Nephron (organoid): ENCODE data around the gene ZNF519.

ENCODE experiments used
- H3K27ac Mint-ChIP-seq, 3 experiments: 2 replicates each; pipeline ENCODE4 v1.8.0; 2020; ENCODE audit warnings: mixed read lengths in 3 of 3, mild to moderate bottlenecking in 2 of 3, moderate library complexity in 1 of 3
- H3K27me3 Mint-ChIP-seq: 2 replicates; pipeline ENCODE4 v1.8.0; 2021; ENCODE audit warnings: low read depth, mild to moderate bottlenecking, moderate library complexity, mixed read lengths
- H3K36me3 Mint-ChIP-seq: 2 replicates; pipeline ENCODE4 v1.8.0; 2020; ENCODE audit warnings: low read depth, mixed read lengths
- H3K4me1 Mint-ChIP-seq: 2 replicates; pipeline ENCODE4 v1.8.0; 2020; ENCODE audit warnings: mixed read lengths
- H3K4me3 Mint-ChIP-seq, 3 experiments: 2 replicates each; pipeline ENCODE4 v1.8.0; 2020; ENCODE audit warnings: mild to moderate bottlenecking in 3 of 3, mixed read lengths in 3 of 3, moderate library complexity in 2 of 3
- H3K9me3 Mint-ChIP-seq: 2 replicates; pipeline ENCODE4 v1.8.0; 2020; ENCODE audit warnings: mixed read lengths
- TF ChIP-seq, protein P1 (sequence below), 3 experiments: fragments of 200-600 bp; sonication (generic); IDR thresholded peaks; one replicate each; pipeline ENCODE4 v1.5.0; 2021; ENCODE audit warnings: antibody characterized with exemption in 3 of 3; ENCODE audit not compliant: unreplicated experiment in 3 of 3

Gene ZNF519

DNA sequence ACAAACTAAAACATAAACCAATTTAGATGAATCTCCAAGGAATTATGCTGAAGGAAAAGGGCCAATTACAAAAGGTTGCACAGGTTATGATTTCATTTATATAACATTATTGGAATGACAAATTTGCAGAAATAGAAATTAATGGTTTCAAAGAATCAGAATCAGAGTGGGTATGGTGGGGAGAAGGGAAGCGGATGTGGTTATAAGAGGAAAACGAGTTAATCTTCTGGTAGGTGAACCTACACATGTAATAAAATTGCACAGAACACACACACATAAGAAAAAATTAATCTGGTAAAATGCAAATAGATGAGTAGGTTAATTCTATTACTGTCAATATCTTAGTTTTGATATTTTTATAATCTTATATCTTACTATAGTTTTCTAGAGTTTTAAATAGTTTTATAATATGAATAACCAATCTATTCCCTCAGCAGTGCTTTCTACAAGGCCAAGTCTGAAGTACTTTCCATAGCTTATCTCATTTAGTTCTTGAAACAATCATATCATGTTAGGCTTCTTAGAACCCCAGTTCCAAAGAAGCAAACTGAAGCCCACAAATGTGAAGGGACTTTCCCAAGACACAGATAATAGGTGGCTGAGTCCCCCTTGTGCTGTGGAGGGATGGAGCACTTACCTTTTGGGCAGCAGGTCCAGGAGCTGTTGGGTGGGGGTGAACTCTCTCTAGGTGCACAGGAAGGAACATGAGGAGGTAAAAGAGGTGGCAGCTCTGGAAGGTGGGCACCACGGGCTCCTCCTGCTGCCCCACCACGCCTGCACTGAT is 31.5 kb downstream of the ZNF519 start:
- H3K4me1 Mint-ChIP-seq = no peaks in the 10 kb centered on the region
- no peaks in the 10 kb centered on the region for H3K27me3 Mint-ChIP-seq
- H3K4me3 Mint-ChIP-seq = no peak overlapping the region
- H3K27ac Mint-ChIP-seq = no peak overlapping the region
- TF ChIP-seq, protein P1, sequence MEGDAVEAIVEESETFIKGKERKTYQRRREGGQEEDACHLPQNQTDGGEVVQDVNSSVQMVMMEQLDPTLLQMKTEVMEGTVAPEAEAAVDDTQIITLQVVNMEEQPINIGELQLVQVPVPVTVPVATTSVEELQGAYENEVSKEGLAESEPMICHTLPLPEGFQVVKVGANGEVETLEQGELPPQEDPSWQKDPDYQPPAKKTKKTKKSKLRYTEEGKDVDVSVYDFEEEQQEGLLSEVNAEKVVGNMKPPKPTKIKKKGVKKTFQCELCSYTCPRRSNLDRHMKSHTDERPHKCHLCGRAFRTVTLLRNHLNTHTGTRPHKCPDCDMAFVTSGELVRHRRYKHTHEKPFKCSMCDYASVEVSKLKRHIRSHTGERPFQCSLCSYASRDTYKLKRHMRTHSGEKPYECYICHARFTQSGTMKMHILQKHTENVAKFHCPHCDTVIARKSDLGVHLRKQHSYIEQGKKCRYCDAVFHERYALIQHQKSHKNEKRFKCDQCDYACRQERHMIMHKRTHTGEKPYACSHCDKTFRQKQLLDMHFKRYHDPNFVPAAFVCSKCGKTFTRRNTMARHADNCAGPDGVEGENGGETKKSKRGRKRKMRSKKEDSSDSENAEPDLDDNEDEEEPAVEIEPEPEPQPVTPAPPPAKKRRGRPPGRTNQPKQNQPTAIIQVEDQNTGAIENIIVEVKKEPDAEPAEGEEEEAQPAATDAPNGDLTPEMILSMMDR (IDR thresholded peaks at IDR 0.05; ENCODE audit: unreplicated experiment in 3 of 3) = no peak
- peaks cover 33% of the 10 kb centered on the region for H3K9me3 Mint-ChIP-seq
- H3K36me3 Mint-ChIP-seq = peaks cover 78% of the 10 kb centered on the region

DNA sequence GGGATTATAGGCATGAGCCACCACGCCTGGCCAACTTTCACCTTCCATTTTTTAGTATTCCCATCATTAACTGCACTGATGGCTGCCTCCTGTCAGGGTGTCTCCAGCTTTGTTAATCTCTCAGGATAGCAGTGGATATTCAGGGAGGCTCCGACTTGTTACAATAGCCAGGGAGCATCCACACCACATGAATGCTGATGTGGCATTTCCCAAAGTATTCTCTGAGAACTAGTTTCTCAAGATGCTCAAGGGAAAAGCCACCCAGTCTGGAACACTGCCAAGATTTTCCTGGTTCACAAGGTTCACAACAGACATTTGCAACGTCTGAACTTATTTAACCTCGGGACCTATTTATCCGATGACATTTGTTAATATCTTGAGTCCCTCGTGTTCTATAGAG is 33.8 kb downstream of the ZNF519 start:
- no peak overlapping the region for H3K27ac Mint-ChIP-seq
- H3K4me1 Mint-ChIP-seq = no peaks in the 10 kb centered on the region
- H3K4me3 Mint-ChIP-seq = no peak overlapping the region
- TF ChIP-seq, protein P1 (IDR thresholded peaks at IDR 0.05; ENCODE audit: unreplicated experiment in 3 of 3) = no peak
- H3K36me3 Mint-ChIP-seq = peaks cover 63% of the 10 kb centered on the region
- H3K27me3 Mint-ChIP-seq = no peaks in the 10 kb centered on the region
- peaks cover 18% of the 10 kb centered on the region for H3K9me3 Mint-ChIP-seq

DNA sequence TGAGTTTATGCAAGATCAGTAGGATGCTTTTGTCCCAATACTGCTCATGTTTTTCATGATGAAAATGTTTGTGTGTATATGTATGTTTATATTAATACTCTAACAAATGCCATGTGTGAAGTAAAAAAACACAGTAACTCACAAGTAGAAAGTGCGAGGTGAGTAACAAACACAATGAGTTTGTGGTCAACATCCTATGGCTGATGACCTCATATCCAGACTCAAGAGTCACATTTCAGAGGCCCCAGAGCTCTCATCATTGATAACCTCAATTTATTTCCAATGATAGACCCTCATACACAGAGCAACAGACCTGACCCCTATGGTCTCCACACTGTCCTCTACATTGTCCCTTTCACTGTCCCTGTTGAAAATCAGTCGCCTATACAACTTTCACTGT is 34.5 kb downstream of the ZNF519 start:
- H3K9me3 Mint-ChIP-seq = peaks cover 13% of the 10 kb centered on the region
- peaks cover 58% of the 10 kb centered on the region for H3K36me3 Mint-ChIP-seq
- no peak overlapping the region for H3K4me3 Mint-ChIP-seq
- TF ChIP-seq, protein P1 (IDR thresholded peaks at IDR 0.05; ENCODE audit: unreplicated experiment in 3 of 3) = no peak
- H3K27me3 Mint-ChIP-seq = no peaks in the 10 kb centered on the region
- H3K4me1 Mint-ChIP-seq = no peaks in the 10 kb centered on the region
- H3K27ac Mint-ChIP-seq = no peak overlapping the region

DNA sequence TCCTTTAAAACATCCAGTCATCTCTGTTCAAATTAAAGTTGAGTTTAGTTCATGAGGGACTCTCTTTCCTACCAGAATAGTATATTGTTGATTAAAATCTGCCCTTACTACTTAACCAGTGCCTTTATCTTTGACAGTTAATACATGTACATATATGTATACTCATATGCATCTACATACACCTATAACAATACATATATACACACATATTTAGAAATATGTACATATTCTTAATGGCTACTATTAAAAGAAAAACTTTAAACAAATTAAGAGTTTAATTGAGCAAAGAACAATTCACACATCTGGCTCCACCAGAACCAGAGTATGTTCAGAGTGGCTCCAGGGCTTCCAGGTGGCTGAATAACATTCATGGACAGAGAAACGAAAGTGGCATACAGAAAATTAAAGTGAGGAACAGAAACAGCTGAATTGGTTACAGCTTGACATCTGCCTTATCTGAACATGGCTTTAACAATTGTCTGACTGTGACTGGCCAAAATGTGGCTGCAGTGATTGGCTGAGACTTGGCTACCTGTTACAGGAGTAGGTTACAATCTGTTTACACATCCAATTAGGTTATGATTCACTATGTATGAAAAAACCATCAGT is 38.8 kb downstream of the ZNF519 start:
- H3K36me3 Mint-ChIP-seq = peaks cover 24% of the 10 kb centered on the region
- TF ChIP-seq, protein P1 (IDR thresholded peaks at IDR 0.05; ENCODE audit: unreplicated experiment in 3 of 3) = no peak
- H3K4me3 Mint-ChIP-seq = no peak overlapping the region
- no peak overlapping the region for H3K27ac Mint-ChIP-seq
- H3K27me3 Mint-ChIP-seq = no peaks in the 10 kb centered on the region
- H3K4me1 Mint-ChIP-seq = no peaks in the 10 kb centered on the region
- no peaks in the 10 kb centered on the region for H3K9me3 Mint-ChIP-seq

DNA sequence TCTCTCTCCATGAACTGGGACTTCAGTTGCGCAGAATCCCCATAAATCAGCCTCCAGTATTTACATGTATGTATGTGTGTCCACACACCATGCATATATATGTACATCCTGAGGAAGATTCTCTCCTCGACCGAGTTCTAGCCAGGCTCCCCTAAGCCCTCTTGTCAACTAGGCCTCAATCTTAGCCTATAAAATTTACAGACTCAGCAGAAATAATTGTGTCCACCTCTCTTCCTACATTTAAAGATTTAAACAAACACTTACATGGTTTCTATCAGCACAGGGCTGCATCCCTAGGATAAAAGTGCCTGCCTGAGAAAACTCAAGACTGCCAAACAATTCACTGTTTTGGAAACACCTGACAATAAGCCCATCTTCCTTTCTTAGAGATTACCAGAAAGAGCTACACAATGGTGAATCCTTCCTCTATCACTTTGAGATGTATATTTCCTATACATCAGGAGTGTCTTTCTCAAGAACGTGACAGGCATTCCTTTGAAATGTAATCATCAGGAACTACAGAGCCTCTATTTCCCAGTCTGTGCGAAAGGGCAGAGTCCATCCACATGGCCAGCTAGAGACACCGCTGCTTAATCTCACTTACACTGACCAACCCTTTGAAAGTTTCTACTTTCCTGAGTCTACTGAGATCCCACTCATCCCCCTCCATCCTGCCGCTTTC is 39.5 kb downstream of the ZNF519 start:
- no peak overlapping the region for H3K4me3 Mint-ChIP-seq
- H3K27ac Mint-ChIP-seq = no peak overlapping the region
- H3K4me1 Mint-ChIP-seq = no peaks in the 10 kb centered on the region
- peaks cover 18% of the 10 kb centered on the region for H3K36me3 Mint-ChIP-seq
- TF ChIP-seq, protein P1 (IDR thresholded peaks at IDR 0.05; ENCODE audit: unreplicated experiment in 3 of 3) = no peak
- no peaks in the 10 kb centered on the region for H3K9me3 Mint-ChIP-seq
- H3K27me3 Mint-ChIP-seq = no peaks in the 10 kb centered on the region
